ENCODE measurements around the gene HRAS.

DNA sequence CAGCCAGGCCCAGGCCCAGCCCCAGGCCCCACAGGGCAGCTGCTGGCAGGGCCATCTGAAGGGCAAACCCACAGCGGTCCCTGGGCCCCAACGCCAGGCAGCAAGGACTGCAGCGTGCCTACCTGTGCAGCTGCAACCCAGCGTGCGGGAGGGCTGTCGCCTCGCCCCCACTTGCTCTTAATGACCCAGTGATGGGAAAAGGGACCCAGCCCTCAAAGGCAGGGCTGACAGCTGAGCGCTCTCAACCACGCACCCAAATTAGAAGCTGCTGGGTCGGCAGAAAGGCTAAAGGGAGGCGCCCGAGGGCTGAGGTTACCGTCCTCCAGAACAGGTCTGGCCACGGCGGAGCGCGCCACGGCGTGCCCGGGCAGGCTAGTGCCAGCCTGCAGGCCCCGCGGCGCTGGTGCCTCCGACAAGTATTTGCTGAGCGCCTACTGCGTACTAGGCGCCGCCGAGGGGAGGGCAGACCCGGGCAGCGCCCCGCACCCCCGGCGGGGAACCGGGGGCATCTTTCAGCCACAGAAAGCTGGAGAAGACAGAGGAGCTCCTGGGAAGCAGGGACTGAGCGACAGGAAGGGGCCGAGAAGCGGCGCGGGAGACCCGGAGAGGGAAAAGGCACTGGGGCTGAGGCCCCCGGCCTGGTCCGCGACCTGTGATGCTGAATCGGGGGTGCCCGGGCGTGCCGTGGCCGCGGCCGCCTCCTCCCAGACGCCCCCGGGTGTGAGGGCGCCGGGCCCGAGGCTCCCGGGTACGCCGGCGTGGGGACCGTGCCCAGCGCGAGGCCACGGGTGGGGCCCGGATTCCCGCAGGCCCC is 773 bp downstream of the HRAS start:
- no peak for TF ChIP-seq EP300 (IDR thresholded peaks at IDR 0.05)
- TF ChIP-seq, protein P1, sequence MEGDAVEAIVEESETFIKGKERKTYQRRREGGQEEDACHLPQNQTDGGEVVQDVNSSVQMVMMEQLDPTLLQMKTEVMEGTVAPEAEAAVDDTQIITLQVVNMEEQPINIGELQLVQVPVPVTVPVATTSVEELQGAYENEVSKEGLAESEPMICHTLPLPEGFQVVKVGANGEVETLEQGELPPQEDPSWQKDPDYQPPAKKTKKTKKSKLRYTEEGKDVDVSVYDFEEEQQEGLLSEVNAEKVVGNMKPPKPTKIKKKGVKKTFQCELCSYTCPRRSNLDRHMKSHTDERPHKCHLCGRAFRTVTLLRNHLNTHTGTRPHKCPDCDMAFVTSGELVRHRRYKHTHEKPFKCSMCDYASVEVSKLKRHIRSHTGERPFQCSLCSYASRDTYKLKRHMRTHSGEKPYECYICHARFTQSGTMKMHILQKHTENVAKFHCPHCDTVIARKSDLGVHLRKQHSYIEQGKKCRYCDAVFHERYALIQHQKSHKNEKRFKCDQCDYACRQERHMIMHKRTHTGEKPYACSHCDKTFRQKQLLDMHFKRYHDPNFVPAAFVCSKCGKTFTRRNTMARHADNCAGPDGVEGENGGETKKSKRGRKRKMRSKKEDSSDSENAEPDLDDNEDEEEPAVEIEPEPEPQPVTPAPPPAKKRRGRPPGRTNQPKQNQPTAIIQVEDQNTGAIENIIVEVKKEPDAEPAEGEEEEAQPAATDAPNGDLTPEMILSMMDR (IDR thresholded peaks at IDR 0.05), result no peak

Measured in stomach (tissue), 4 donors.